Activated CD4-positive, alpha-beta T cell treated with anti-CD3 and anti-CD28 coated beads for 36 hours (primary cell): ENCODE measurements around the gene UBE2E2. TPM values are rescaled to one million over a fixed set of nuclear protein-coding genes. Genes with fewer than 3 reads are reported as not detected.

Experiments used
- ATAC-seq: fragments of 200-7000 bp; cut with Tn5 transposase; one replicate; pipeline ENCODE4 v1.10.0; 2021; ENCODE audit warnings: mild to moderate bottlenecking, moderate library complexity
- CTCF ChIA-PET: fragments of 350-600 bp; sonication (Branson Sonifier 250); formaldehyde crosslinking; loops from one replicate; lab custom pipeline; 2021; ENCODE audit warnings: antibody characterized with exemption; lab: Charles Lee
- POLR2A ChIA-PET: fragments of 350-600 bp; sonication (Branson Sonifier 250); formaldehyde crosslinking; loops from one replicate; lab custom pipeline; 2021; ENCODE audit warnings: antibody characterized with exemption, inconsistent platforms; lab: Charles Lee
- DNase-seq: peaks from one replicate; pipeline ENCODE4 v3.0.0-alpha.2; 2020
- H3K27ac Mint-ChIP-seq: one replicate; pipeline ENCODE4 v1.8.0; 2021; ENCODE audit warnings: mixed read lengths
- H3K27me3 Mint-ChIP-seq: one replicate; pipeline ENCODE4 v1.8.0; 2021; ENCODE audit warnings: mixed read lengths
- H3K36me3 Mint-ChIP-seq: one replicate; pipeline ENCODE4 v1.8.0; 2021; ENCODE audit warnings: low read depth, mixed read lengths
- H3K4me1 Mint-ChIP-seq: one replicate; pipeline ENCODE4 v1.8.0; 2021; ENCODE audit warnings: mixed read lengths
- H3K4me3 Mint-ChIP-seq: one replicate; pipeline ENCODE4 v1.8.0; 2021; ENCODE audit warnings: mild to moderate bottlenecking, moderate library complexity, mixed read lengths
- H3K9me3 Mint-ChIP-seq: one replicate; pipeline ENCODE4 v1.8.0; 2021; ENCODE audit warnings: low read depth, mixed read lengths
- intact Hi-C, 2 experiments: fragments of 100-400 bp; cut with DNase I in 1 of 2; cut with micrococcal nuclease in 1 of 2; formaldehyde crosslinking; loops; one replicate each; pipeline versions ENCODE4 v1.14.2 to v1.15.1; 2022 to 2024; cut with DNase I, micrococcal nuclease
- total RNA-seq, 2 experiments: library from RNA; stranded (reverse); gene quantifications; one replicate each; pipeline ENCODE4 v1.2.3, GENCODE V29; 2021

UBE2E2 gene
- total RNA-seq, 2 experiments from 2014 or later, result 13.5 to 18.2 TPM

DNA sequence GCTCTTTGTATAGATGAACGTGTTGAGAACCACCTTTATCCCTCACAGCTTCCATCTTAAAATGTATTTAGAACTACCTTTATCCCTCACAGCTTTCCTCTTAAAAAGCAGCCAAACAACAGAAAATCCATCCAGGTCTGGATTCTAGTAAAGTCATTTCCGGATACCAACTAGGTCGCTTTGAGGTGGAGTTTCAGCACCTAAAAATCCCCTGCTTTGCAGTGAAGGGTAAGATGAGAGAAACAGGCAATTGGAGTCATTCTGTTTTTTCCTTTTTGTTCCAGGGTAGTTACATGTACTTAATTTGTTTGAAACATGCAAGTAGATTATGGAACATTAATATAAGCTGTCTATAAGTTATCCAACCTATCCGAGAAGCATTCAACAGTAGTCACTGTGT lies 192.0 kb downstream of the UBE2E2 start:
- no peak overlapping the region for H3K27ac Mint-ChIP-seq

DNA sequence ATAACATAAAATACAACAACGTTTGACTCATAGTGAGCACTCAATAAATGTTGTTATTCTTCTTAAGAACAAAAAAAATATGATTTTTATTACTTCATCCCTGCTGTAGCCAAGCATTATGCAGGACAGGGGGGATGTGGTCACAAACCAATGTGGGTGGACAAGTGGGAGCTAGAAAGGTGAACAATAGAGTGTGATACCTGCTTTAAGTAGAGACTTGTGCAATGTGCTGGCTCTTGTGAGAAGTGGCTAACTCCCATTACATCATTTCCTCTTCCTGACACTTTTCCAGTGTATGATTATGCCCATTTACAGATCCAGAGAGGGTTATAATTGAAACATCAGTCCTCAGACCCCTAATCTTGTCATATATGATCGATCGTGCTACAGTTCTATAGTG lies 193.6 kb downstream of the UBE2E2 start:
- Mint-ChIP-seq H3K4me1 (no peaks in the 10 kb centered on the region), H3K27me3 (peaks cover 2% of the 10 kb centered on the region), H3K4me3 (no peak overlapping the region), H3K27ac (no peak overlapping the region), H3K36me3 (no peaks in the 10 kb centered on the region), H3K9me3 (no peaks in the 10 kb centered on the region)
- no peak for DNase-seq
- ChIA-PET CTCF (no interaction called here), POLR2A (no interaction called here)
- intact Hi-C loops, result no loop called here
- no peak for ATAC-seq

More for the DNA sequence above, 192.0 kb downstream of the UBE2E2 start:
- no peaks in the 10 kb centered on the region for H3K9me3 Mint-ChIP-seq
- CTCF ChIA-PET, result no interaction called here
- no peak for DNase-seq
- intact Hi-C loops, result no loop called here
- ATAC-seq, result no peak
- no peaks in the 10 kb centered on the region for H3K36me3 Mint-ChIP-seq
- no peaks in the 10 kb centered on the region for H3K27me3 Mint-ChIP-seq
- POLR2A ChIA-PET, result no interaction called here
- peaks cover 1% of the 10 kb centered on the region for H3K4me1 Mint-ChIP-seq
- no peak overlapping the region for H3K4me3 Mint-ChIP-seq

DNA sequence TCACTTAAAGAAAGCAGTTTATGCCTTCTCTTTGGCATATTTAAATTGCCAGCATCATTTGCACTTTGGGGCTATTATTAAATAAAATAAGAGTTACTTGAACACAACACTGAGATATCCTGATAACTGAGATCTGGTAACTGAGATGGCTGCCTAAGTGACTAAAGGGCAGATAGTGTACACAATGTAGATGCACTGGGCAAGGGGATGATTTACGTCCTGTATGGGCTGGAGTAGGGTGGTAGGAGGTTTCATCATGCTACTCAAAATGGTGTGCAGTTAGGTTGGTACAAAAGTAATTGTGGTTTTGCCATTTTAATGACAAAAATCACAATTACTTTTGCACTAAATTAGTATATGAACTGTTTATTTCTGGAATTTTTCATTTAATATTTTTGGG lies 196.1 kb downstream of the UBE2E2 start:
- peaks cover 4% of the 10 kb centered on the region for H3K27me3 Mint-ChIP-seq
- H3K4me3 Mint-ChIP-seq, result no peak overlapping the region
- POLR2A ChIA-PET, result no interaction called here
- ATAC-seq (no peak), DNase-seq (no peak)
- intact Hi-C loops, result no loop called here
- H3K4me1 Mint-ChIP-seq, result peaks cover 10% of the 10 kb centered on the region
- H3K36me3 Mint-ChIP-seq, result no peaks in the 10 kb centered on the region
- H3K27ac Mint-ChIP-seq, result no peak overlapping the region
- CTCF ChIA-PET, result no interaction called here
- H3K9me3 Mint-ChIP-seq, result no peaks in the 10 kb centered on the region

DNA sequence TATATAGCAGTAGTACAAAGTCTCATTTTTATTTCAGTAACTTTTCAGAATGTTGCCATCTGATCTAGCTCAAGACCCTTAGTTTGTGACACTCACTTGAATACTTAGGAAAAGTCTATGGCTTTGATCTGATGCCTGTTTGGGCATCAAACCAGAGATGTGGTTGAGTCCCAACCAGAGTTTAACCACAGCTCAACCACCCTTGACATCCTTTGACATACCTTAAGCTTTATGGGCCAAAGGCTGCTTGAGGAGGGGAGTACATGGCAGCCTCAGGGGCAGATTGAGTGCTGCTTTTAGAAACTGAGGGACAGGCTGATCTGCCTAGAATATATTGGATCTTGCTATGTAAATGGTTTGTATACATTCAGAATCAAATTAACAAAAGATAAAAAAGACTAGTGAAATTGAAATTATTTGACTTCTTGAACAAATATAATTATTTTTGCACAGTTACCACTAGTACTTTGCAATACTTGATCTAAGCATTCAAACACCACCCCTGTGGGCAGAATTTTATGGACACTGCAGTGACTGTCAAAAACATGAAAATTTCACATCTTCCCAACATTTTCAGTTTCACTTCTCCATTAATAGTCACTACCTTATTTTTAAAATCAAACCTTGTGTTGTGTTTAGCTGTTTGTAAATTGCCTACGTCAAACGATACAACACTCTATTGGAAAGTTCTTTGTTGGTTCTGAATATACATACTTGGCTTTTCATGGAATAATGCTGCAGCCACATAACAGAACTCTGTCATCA lies 199.8 kb downstream of the UBE2E2 start:
- Mint-ChIP-seq H3K4me1 (peaks cover 10% of the 10 kb centered on the region), H3K36me3 (no peaks in the 10 kb centered on the region), H3K27me3 (peaks cover 4% of the 10 kb centered on the region), H3K27ac (no peak overlapping the region), H3K4me3 (no peak overlapping the region), H3K9me3 (no peaks in the 10 kb centered on the region)
- ChIA-PET POLR2A (no interaction called here), CTCF (no interaction called here)
- intact Hi-C loops, result no loop called here
- no peak for ATAC-seq
- DNase-seq, result no peak

DNA sequence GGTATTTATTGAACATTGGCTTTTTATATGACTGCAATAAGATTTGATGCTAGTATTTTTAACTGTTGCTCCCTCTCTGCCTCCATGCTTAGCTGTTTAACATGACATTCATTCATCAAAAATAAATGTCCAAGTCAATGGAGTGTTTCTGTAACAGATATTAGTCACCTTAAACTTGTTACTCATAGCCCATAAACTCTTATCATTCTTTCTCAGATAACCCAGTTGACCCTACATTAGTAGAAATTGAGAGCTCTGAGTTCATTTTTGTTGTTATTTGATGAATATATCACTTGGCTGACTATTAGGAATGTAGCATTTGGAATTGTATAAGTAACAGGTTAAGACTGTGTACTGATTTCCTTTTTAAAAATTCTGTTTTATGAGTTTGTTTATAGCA lies 201.1 kb downstream of the UBE2E2 start:
- CTCF ChIA-PET, result no interaction called here
- Mint-ChIP-seq H3K4me3 (no peak overlapping the region), H3K4me1 (peaks cover 10% of the 10 kb centered on the region), H3K27me3 (peaks cover 4% of the 10 kb centered on the region), H3K27ac (no peak overlapping the region), H3K9me3 (no peaks in the 10 kb centered on the region), H3K36me3 (no peaks in the 10 kb centered on the region)
- ATAC-seq (no peak), DNase-seq (no peak)
- POLR2A ChIA-PET, result no interaction called here
- intact Hi-C loops, result no loop called here

DNA sequence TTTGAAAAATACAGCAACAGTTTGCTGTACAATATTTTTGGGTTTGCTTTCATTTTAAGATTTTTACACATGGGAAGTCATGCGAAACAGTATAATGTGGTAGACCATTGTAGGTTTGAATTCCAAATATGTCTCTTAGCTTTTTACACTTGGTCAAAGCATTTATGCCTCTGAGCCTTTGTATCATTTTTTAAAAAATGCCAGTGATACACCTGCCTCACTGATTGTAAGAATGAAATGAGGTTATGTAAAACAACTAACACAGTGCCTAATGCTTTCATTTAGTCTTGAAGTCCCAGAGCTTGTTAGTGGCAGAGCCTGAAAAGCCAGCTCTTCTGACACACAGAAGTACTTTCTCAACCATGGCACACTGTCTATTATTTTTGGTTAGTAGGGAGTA lies 202.0 kb downstream of the UBE2E2 start:
- ATAC-seq, result no peak
- ChIA-PET CTCF (no interaction called here), POLR2A (no interaction called here)
- Mint-ChIP-seq H3K4me3 (no peak overlapping the region), H3K9me3 (no peaks in the 10 kb centered on the region), H3K27ac (no peak overlapping the region), H3K36me3 (no peaks in the 10 kb centered on the region), H3K27me3 (peaks cover 4% of the 10 kb centered on the region), H3K4me1 (peaks cover 10% of the 10 kb centered on the region)
- no peak for DNase-seq
- intact Hi-C loops, result no loop called here

DNA sequence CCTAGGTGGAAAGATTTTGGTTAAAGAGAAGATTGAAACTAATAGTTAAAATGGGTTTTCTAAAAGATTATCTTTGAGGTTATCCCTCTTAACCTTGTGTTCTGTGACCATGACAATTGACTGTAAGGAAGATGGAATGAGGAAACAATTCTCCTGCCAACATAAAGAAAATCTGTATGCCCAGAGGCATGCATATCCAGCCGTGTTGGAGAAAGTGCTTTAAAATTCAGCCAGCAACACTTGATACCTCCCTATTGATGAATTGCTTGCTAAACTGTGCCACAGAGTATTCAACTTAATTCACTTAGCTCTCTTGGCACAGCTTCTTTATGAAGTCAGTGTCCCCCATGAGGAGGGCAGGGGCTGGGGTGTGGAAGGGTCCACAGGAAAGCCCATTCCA lies 203.5 kb downstream of the UBE2E2 start:
- ChIA-PET CTCF (interaction anchor here (0.6 kb wide), 1 partner anchor 17 kb away, joined by 3 read pairs; no protein-coding TSS in a partner anchor), POLR2A (no interaction called here)
- H3K27me3 Mint-ChIP-seq, result peaks cover 2% of the 10 kb centered on the region
- H3K4me3 Mint-ChIP-seq, result no peak overlapping the region
- H3K9me3 Mint-ChIP-seq, result no peaks in the 10 kb centered on the region
- DNase-seq (no peak), ATAC-seq (no peak)
- intact Hi-C loops, result no loop called here
- H3K4me1 Mint-ChIP-seq, result peaks cover 10% of the 10 kb centered on the region
- no peaks in the 10 kb centered on the region for H3K36me3 Mint-ChIP-seq
- no peak overlapping the region for H3K27ac Mint-ChIP-seq

DNA sequence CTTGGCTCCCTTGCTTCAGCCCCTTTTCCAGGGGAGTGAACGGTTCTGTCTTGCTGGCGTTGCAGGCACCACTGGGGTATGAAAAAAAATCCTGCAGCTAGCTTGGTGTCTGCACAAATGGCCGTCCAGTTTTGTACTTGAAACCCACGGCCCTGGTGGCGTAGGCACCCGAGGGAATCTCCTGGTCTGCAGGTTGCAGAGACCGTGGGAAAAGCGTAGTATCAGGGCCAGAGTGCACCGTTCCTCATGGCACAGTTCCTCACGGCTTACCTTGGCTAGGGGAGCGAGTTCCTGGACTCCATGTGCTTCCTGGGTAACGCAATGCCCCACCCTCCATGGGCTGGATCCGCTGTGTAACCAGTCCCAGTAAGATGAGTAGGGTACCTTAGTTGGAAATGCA lies 214.9 kb downstream of the UBE2E2 start:
- H3K27me3 Mint-ChIP-seq, result no peaks in the 10 kb centered on the region
- ChIA-PET POLR2A (no interaction called here), CTCF (interaction anchor here (0.7 kb wide), 1 partner anchor 415 kb away, joined by 3 read pairs; no protein-coding TSS in a partner anchor)
- no peaks in the 10 kb centered on the region for H3K9me3 Mint-ChIP-seq
- ATAC-seq, result no peak
- no peak overlapping the region for H3K4me3 Mint-ChIP-seq
- intact Hi-C loops, result no loop called here
- H3K27ac Mint-ChIP-seq, result no peak overlapping the region
- DNase-seq, result no peak
- H3K4me1 Mint-ChIP-seq, result no peaks in the 10 kb centered on the region
- H3K36me3 Mint-ChIP-seq, result no peaks in the 10 kb centered on the region

DNA sequence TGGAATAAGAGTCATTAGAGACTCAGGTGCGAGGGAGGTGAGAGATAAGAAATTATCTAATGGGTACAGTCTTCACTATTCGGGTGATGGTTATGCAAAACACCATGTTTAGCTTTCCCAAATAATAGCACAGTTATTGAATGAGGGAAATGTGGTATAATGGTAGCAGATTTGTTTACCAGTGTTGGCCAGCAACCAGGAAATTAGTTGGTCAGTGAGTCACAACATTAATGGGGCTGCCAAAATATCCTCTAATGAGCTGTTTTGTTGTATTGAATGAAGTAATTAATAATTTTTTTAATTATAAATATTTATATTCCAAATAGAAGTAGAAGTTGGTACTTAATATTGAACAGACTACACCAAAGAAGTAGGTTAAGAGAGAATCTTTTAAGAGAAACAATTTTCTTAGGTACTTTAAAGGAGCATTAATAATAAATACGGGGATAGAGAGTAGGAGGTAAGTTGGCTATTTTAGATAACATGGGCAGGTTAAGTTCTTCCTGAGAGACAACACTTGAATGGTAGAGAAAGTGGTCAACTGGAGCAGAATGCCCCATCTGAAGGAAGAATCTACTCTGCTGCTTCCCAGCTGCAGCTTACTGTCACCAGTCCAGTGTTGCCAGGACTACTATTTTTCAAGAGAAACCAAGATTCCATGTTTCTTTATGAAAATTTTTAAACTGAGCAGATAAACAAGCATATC lies 218.8 kb downstream of the UBE2E2 start:
- no peaks in the 10 kb centered on the region for H3K27me3 Mint-ChIP-seq
- intact Hi-C loops, result no loop called here
- H3K9me3 Mint-ChIP-seq, result peaks cover 5% of the 10 kb centered on the region
- H3K4me3 Mint-ChIP-seq, result no peak overlapping the region
- ChIA-PET POLR2A (no interaction called here), CTCF (interaction anchor here (0.7 kb wide), 1 partner anchor 248 kb away, joined by 3 read pairs; no protein-coding TSS in a partner anchor)
- no peaks in the 10 kb centered on the region for H3K4me1 Mint-ChIP-seq
- H3K36me3 Mint-ChIP-seq, result peaks cover 5% of the 10 kb centered on the region
- ATAC-seq (no peak), DNase-seq (no peak)
- no peak overlapping the region for H3K27ac Mint-ChIP-seq

DNA sequence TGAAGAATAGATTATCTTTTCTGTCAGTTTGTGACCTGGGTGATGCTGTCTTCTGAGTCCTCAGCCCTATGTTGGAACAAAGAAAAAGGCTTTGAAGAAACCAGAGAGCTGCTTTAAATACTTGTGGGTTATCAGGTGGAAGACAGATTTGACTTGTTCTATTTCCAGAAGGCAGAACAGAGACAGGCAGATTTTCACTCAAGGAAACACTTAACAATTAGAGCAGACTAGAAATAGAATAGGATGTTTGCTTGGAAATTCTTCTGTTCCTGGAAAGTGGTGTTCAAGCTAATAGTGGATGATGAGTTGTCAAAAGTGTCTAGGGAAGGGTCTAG lies 219.4 kb downstream of the UBE2E2 start:
- intact Hi-C loops, result no loop called here
- POLR2A ChIA-PET, result no interaction called here
- no peaks in the 10 kb centered on the region for H3K4me1 Mint-ChIP-seq
- H3K27ac Mint-ChIP-seq, result no peak overlapping the region
- no peak for ATAC-seq
- H3K9me3 Mint-ChIP-seq, result peaks cover 7% of the 10 kb centered on the region
- no peaks in the 10 kb centered on the region for H3K27me3 Mint-ChIP-seq
- no peak overlapping the region for H3K4me3 Mint-ChIP-seq
- DNase-seq, result no peak
- peaks cover 5% of the 10 kb centered on the region for H3K36me3 Mint-ChIP-seq
- CTCF ChIA-PET, result interaction anchor here (0.7 kb wide), 1 partner anchor 247 kb away, joined by 3 read pairs; no protein-coding TSS in a partner anchor

DNA sequence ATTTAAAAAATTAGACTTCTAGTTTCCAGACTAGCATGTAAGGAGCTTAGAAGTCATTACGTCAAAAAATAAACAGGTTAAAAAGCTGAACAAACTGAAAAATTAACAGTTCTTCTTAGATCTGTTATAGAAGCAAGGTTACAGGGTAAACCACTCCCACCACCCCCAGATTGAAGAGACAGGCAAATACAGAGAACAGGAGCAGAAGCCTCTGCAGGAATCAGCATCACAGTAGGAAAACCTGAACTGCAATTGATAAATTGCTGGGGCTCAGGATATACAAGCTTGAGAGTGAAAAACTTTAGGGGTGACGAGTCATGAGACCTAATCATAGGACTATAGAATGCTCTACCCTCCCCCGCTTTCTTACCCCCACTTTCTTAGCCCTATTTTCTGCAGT lies 222.3 kb downstream of the UBE2E2 start:
- Mint-ChIP-seq H3K27me3 (no peaks in the 10 kb centered on the region), H3K4me1 (no peaks in the 10 kb centered on the region), H3K4me3 (no peak overlapping the region), H3K36me3 (peaks cover 5% of the 10 kb centered on the region), H3K9me3 (peaks cover 7% of the 10 kb centered on the region), H3K27ac (no peak overlapping the region)
- CTCF ChIA-PET, result no interaction called here
- no peak for ATAC-seq
- POLR2A ChIA-PET, result no interaction called here
- intact Hi-C loops, result no loop called here
- no peak for DNase-seq
